ENCODE data around the gene KRTAP10-12.
"Not testable (repeated sequence)": the region's sequence is repeated elsewhere in the genome, so short reads cannot be mapped to it uniquely, and the experiment has no call there.

KRTAP10-12 gene

GRCh38 chr21:44667612-44668011, 29.4 kb upstream of the KRTAP10-12 start:
- no peak for FAIRE-seq
- no peak for DNase-seq (ENCODE audit: insufficient read length, low spot score)

DNA sequence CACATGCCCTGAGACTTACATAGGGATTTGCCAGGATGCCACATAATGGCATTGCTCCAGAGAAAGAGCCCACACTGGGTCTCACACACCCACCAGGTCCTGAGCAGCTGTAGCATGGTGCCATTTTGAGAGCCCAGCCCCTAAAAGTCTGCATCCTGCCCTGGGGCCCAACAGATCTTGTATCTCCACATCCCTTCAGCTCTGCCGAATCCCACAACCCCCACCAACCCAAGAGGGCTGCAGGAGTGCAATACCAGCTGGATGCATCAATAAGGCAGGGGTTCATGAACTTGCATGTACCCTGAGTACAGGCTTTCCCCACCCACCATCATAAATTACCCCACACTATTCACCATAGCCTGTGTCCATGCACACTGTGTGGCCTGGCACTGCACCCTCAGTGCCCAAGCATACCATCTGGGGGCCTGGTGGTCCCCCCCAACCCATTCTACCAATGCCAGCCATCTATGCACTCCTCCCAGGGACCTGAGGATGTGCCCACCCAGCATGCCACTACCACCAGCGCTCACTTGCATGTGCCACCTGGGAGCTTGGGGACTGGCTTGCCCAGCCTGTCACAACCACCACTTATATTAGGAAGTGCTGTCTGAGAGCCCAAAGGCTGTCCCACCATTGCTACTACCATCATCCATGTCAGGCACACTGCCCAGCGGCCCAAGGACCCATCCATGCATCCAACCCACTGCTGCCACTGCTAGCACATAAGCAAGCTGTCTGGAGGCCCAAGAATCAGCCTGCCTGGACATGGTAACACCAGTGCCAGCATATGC, 26.1 kb upstream of the KRTAP10-12 start:
- DNase-seq (ENCODE audit: insufficient read length, low spot score) = no peak
- no peak for FAIRE-seq

DNA sequence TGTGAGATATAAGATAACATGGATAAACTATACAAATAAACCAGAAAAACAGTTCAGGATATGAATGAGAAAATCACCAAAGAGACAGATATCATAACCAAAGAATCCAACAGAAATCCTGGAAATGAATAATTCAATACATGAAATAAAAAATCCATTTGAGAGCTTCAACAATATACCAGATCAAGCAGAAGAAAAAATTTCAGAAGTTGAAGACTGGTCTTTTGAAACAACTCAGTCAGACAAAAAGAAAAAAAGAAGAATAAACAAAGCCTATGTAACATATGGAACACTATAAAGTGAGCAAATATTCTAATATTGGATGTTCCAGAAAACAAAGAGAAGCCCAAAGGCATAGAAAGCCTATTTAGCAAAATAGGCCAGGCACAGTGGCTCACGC, 25.1 kb upstream of the KRTAP10-12 start:
- DNase-seq (ENCODE audit: insufficient read length, low spot score) (no peak), FAIRE-seq (no peak)

DNA sequence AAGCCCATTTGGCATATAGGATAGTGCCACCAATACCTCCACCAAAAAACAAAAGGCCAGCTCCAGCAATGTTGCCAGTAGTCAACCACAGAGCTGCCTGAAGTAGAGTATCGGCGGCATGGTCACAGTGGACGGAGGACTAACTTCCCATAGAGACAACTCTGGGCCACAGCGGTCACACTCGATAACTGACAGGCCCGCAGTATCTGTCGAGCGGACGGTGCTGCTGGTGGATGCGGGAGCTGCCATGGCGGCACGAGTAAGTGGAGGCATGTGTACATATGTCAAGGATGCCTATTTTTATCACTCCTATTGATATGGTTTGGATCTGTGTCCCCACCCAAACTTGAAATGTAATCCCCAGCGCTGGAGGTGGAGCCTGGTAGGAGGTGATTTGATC, 19.1 kb upstream of the KRTAP10-12 start:
- FAIRE-seq = no peak
- DNase-seq (ENCODE audit: insufficient read length, low spot score) = no peak

GRCh38 chr21:44681152-44681551, 15.8 kb upstream of the KRTAP10-12 start:
- DNase-seq (ENCODE audit: insufficient read length, low spot score) (no peak), FAIRE-seq (no peak)

- FAIRE-seq (no peak), DNase-seq (ENCODE audit: insufficient read length, low spot score) (no peak)
These were observed 15.0 kb upstream of the KRTAP10-12 start, which contains the start of gene KRTAP12-1 for GRCh38 chr21:44681861-44682579. KRTAP12-1 (minus strand) TSS chr21:44682163; CDS start chr21:44682123, 40 bp downstream.

- no peak for DNase-seq (ENCODE audit: insufficient read length, low spot score)
- FAIRE-seq = no peak
These were observed 14.3 kb upstream of the KRTAP10-12 start for GRCh38 chr21:44682580-44683151.

- FAIRE-seq = no peak
- DNase-seq (ENCODE audit: insufficient read length, low spot score) = no peak
These were observed 12.9 kb upstream of the KRTAP10-12 start for GRCh38 chr21:44684077-44684476.

DNA sequence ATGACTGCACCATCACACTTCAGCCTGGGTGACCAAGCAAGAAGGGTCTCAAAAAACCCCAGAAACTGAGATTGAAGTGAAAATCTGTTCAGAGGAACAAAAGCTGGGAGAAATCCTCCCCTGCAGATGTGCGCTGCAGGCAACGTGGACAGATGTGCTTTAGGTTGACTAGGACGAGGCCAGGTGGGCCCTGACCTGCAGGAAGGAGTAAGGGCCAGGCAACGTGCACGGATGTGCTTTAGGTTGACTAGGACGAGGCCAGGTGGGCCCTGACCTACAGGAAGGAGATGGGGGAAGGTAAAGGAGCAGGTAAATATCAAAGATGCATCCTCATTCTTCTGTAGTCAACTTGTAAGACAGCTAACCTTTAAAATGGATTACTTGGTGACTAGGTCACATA, 12.5 kb upstream of the KRTAP10-12 start:
- FAIRE-seq (no peak), DNase-seq (ENCODE audit: insufficient read length, low spot score) (no peak)

GRCh38 chr21:44685050-44685449, 11.9 kb upstream of the KRTAP10-12 start:
- not testable (repeated sequence) for DNase-seq (ENCODE audit: insufficient read length, low spot score); FAIRE-seq

DNA sequence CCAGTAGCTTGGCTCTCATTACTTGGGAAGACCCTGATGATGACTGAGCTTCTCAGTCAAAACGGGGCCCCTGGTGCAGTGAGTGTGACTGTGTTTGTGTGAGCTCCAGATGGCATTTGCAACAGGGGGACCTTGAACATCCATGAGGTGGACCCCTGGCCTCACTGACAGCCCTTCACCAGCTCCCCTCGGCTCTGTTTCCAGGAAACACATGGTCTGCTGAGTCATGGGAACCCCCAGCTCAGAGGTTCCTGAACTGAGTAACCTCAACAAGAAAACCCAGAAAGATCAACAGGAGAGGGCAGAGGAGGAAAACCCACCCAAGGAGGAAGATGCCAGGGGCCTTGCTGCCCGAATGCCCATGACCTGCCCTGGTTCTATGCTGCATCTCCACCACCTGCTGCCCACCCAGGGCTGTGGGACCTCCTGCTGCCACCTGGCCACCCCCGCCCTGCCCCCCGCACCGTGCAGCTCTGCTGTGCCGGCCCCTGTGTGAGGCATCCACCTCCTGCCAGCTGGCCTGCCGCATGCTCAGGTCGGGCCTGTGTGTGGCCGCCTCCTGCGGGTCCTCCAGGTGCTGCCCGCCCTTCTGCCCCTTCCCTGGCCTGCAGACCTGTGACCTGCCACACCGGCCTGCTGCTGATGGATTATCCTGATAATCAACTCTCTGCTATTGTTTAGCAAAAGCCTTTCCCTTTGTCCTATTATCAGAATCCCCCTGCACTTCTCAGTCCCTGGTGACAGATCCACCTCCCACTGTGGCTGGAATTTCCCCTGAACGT, 10.8 kb upstream of the KRTAP10-12 start:
- FAIRE-seq (no peak), DNase-seq (ENCODE audit: insufficient read length, low spot score) (no peak)

DNA sequence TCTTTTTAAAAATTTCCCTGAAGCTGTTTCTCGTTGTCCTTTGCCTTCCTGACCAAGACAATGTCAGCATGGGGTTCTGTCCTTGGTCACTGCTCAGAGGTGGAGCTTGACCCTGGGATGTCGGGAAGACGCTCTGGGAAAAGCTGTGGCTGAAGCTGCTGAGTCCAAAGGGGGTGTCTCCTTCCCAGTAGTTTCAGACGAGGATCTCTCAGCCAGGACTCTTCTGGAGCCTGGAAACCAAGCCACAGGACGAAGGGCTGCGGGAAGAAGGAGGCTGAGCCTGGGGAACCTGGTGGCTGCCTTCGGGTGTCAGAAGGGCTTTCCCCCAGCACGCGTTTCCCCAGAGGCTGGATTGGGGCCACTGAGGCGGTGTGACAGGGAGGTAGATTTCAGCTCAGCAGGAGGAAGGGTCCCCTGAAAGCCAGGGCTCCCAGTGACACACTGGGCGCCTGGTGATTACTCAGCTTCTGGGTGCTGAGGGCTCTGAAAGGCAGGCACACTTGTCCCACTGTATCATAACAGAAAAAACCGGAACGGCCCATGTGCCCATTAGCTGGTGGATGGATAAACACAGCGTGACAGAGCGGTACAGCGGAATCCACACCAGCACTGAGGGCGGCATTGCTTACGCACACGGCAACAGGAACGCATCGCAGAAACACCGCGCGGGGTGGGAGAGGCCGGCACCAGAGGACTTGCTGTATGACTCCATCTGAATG, 10.0 kb upstream of the KRTAP10-12 start:
- no peak for FAIRE-seq
- no peak for DNase-seq (ENCODE audit: insufficient read length, low spot score)

- no peak for DNase-seq (ENCODE audit: insufficient read length, low spot score)
These were observed 9.3 kb upstream of the KRTAP10-12 start for GRCh38 chr21:44687671-44688070.

DNA sequence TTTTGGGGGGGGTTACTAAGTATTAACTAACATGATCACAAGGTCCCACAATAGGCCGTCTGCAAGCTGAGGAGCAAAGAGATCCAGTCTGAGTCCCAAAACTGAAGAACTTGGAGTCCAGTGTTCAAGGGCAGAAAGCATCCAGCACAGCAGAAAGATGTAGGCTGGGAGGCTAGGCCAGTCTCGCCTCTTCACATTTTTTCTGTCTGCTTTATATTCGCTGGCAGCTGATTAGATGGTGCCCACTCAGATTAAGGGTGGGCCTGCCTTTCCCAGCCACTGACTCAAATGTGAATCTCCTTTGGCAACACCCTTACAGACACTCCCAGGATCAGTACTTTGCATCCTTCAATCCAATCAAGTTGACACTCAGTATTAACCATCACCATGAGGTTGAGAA, 7.2 kb upstream of the KRTAP10-12 start:
- not testable (repeated sequence) for FAIRE-seq; DNase-seq (ENCODE audit: insufficient read length, low spot score)

More at GRCh38 chr21:44687671-44688070, 9.3 kb upstream of the KRTAP10-12 start:
- FAIRE-seq = no peak

DNA sequence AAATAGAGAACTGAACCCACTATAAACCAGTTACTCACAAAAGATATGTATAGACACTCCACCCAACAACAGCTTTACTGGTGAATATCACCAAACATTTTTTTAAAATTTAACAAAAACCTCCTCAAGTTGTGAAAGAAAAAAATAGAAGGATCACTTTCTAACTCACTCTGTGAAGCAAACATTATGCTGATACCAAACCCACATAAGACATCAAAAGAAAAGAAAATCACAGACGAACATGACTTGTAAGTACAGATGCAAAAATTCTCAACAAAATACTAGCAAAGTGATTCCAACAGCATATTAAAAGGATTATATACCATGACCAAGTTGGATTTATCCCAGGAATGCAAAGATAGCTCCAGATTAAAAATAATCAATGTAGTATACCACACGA, 5.3 kb upstream of the KRTAP10-12 start:
- DNase-seq (ENCODE audit: insufficient read length, low spot score) (no peak), FAIRE-seq (no peak)

DNA sequence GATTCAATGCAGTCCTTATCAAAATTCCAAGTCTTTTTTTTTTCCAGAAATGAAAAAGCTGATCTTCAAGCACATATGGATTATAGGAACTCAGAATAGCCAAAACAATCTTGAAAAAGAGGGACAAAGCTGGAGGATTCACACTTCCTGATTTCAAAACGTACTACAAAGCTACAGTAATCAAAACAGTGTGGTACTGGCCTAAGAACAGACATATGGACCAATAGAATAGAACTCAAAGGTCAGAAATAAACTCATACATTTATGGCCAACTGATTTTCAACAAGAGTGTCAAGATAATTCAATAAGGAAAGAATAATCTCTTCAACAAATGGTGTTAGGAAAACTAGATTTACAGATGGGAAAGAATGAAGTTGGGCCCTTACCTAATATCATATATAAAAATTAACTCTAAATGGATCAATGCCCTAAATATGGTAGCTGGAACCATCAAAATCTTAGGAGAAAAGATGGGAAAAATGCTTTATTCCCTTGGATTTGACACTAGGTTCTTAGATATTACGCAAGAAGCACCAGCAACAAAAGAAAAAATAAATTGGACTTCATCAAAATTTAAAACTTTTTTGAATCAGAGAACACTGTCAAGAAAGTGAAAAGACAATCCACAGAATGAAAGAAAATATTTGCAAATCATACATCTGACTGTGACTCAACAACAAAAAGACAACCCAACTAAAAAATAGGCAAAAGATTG, 4.0 kb upstream of the KRTAP10-12 start:
- no peak for DNase-seq (ENCODE audit: insufficient read length, low spot score)
- no peak for FAIRE-seq

GRCh38 chr21:44694776-44695175, 2.2 kb upstream of the KRTAP10-12 start:
- DNase-seq (ENCODE audit: insufficient read length, low spot score) (no peak), FAIRE-seq (no peak)

GRCh38 chr21:44695184-44695583, 1.8 kb upstream of the KRTAP10-12 start:
- FAIRE-seq (no peak), DNase-seq (ENCODE audit: insufficient read length, low spot score) (no peak)

- no peak for DNase-seq (ENCODE audit: insufficient read length, low spot score)
- FAIRE-seq = no peak
These were observed 1.3 kb upstream of the KRTAP10-12 start for GRCh38 chr21:44695641-44696040.

- no peak for FAIRE-seq
These were observed 400 bp upstream of the KRTAP10-12 start for GRCh38 chr21:44696572-44696971.

More at GRCh38 chr21:44696572-44696971, 400 bp upstream of the KRTAP10-12 start:
- no peak for DNase-seq (ENCODE audit: insufficient read length, low spot score)

Data from HTR-8/SVneo (cell line).